RWPE1 (cell line): ENCODE measurements around the gene NEK10.

ENCODE experiments used
- CTCF ChIA-PET: fragments of 350-600 bp; sonication (Branson Sonifier 250); formaldehyde crosslinking; extraction: SDS; loops from one replicate; lab custom pipeline; 2021; lab: Yijun Ruan, JAX
- POLR2A ChIA-PET: fragments of 400-600 bp; formaldehyde crosslinking; extraction: SDS; loops from one replicate; lab custom pipeline; 2020; ENCODE audit warnings: antibody characterized with exemption; ENCODE audit not compliant: low non-redundant PET; lab: Yijun Ruan, JAX
- DNase-seq: peaks from one replicate; pipeline ENCODE4 v3.0.0; 2012; ENCODE audit warnings: low spot score
- H3K27ac ChIP-seq: fragments of 450-650 bp; 2 replicates; pipeline ENCODE4 v1.5.1; 2017
- TF ChIP-seq, protein P1 (sequence below): fragments of 450-650 bp; conservative IDR thresholded peaks from 2 replicates; pipeline ENCODE4 v1.5.1; 2017; ENCODE audit warnings: low read depth, mild to moderate bottlenecking

Gene NEK10

DNA sequence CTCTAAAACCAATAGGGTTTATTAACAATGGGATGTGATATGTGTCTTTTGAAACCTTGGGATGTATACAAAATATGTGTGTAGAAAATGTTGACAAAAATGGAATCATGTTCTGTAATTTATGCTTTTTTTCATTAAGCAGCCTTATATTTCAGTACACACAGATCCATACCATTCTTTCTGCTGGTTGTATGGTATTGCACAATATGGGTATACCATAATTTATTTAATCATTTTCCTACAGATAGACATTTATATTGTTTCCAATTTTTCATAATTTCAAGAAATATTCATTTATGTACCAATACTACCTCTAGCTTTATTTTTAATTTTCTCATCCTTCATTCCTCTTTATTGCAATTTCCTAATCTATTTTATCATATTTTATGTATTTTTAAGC, 83.5 kb downstream of the NEK10 start:
- TF ChIP-seq, protein P1, sequence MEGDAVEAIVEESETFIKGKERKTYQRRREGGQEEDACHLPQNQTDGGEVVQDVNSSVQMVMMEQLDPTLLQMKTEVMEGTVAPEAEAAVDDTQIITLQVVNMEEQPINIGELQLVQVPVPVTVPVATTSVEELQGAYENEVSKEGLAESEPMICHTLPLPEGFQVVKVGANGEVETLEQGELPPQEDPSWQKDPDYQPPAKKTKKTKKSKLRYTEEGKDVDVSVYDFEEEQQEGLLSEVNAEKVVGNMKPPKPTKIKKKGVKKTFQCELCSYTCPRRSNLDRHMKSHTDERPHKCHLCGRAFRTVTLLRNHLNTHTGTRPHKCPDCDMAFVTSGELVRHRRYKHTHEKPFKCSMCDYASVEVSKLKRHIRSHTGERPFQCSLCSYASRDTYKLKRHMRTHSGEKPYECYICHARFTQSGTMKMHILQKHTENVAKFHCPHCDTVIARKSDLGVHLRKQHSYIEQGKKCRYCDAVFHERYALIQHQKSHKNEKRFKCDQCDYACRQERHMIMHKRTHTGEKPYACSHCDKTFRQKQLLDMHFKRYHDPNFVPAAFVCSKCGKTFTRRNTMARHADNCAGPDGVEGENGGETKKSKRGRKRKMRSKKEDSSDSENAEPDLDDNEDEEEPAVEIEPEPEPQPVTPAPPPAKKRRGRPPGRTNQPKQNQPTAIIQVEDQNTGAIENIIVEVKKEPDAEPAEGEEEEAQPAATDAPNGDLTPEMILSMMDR = no peak
- no peak overlapping the region for H3K27ac ChIP-seq
- DNase-seq = no peak
- CTCF ChIA-PET = no interaction called here
- POLR2A ChIA-PET = no interaction called here

DNA sequence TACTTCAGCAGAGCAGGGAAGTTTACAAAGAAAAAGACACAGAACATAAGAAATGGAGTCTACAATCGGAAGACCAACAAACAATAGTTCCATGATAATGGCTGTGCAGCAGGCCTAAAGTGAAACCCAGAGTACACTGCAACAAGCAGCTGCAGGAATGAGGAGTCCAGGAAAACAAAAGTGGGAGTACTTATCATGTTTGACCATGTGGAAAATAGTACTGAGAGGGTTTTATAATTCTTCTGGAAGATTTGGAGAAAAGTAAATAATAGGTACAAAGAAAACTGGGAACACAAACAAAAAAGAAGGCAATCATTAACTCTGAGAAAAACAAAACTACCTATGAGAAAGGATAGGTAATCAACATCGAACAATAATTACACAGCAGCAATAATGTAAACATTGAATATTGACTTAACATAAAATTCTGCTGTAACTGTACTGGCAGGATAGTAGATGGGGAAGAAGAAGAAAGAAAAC, 87.5 kb downstream of the NEK10 start:
- ChIA-PET CTCF (interaction anchor here (0.6 kb wide), 1 partner anchor 121 kb away, joined by 3 read pairs; no protein-coding TSS in a partner anchor), POLR2A (no interaction called here)
- TF ChIP-seq, protein P1 = no peak
- H3K27ac ChIP-seq = no peak overlapping the region
- DNase-seq = no peak

- POLR2A ChIA-PET = no interaction called here
- DNase-seq = no peak
- TF ChIP-seq, protein P1 = 0 out of 2 replicates have a peak, but pooled peaks have one; percentile 15
These were observed 90.1 kb downstream of the NEK10 start for GRCh38 chr3:27279123-27279522.

DNA sequence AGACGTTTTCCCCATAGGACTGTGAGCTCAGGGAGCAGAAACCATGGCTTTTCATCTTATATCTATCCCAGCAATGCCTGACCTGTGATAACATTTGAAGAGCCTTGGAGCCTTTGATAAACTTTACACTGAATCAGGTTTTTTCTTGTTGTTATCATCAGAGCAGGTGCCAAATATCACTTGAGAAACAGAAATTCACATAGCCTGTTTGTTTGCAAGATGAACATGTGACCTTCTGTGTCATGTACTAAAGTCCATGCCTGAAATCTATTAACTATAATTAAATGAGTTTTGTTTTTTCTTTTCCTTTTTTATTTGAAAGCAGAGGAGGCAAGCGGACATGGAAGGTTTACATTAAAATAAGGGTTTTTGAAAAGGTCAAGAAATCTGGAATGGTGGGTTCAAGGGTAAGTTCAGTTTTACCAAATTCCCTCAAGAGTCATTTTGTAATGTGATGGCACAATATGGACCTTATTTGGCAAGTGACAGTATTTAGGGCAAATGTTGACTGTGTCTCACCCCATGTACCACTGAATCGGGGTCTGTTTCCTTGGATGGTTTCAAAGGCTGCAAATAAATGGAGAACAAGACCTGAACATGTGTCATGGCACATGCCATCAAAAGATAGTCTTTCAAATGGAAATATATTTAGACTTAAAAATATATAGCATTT, 90.7 kb downstream of the NEK10 start:
- no peak overlapping the region for H3K27ac ChIP-seq
- POLR2A ChIA-PET = no interaction called here
- CTCF ChIA-PET = no interaction called here

More at GRCh38 chr3:27279123-27279522, 90.1 kb downstream of the NEK10 start:
- CTCF ChIA-PET = interaction anchor here (1.0 kb wide), 1 partner anchor 12 kb away, joined by 3 read pairs; no protein-coding TSS in a partner anchor
- no peak overlapping the region for H3K27ac ChIP-seq

DNA sequence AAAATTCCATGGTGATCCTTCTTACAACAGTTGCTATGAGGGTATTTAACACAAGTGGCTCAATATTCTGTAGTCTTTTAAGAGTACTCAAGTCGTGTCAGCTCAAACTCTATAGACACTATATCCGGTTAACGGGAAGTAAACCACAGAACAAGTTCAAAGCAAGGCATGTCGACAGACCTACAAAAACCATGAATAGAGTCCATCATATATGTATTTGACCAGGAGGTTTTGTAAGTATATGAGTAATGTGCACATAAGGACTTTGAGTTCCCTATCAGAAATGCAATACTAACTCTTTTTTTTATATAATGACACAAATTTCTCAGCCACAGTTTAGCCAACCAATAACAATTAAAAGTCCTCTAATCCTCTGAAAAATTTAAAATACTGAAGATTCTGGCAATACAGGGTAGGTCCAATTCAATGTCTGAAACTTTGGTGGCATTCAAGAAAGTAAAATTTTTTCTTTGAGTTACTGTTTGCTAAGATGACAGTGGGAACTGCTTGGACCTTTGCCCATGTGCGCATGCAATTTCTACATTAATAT, 93.7 kb downstream of the NEK10 start:
- TF ChIP-seq, protein P1 = no peak
- no peak overlapping the region for H3K27ac ChIP-seq
- DNase-seq = no peak
- ChIA-PET CTCF (no interaction called here), POLR2A (no interaction called here)

More for the DNA sequence above, 90.7 kb downstream of the NEK10 start:
- TF ChIP-seq, protein P1 = no peak
- no peak for DNase-seq

- no peak overlapping the region for H3K27ac ChIP-seq
- ChIA-PET POLR2A (no interaction called here), CTCF (no interaction called here)
- TF ChIP-seq, protein P1 = no peak
- no peak for DNase-seq
These were observed 97.3 kb downstream of the NEK10 start for GRCh38 chr3:27271890-27272289.
